GM18907 (cell line): ENCODE results near the gene STK10.

ENCODE experiments used
- ATAC-seq: cut with Tn5 transposase; IDR thresholded peaks from one replicate; pipeline ENCODE4 v1.9.1; 2021; ENCODE audit warnings: mild to moderate bottlenecking, moderate library complexity; ENCODE audit not compliant: unreplicated experiment

Gene STK10

GRCh38 chr5:172063463-172064235 lies 124.4 kb downstream of the STK10 start:
- no peak for ATAC-seq

DNA sequence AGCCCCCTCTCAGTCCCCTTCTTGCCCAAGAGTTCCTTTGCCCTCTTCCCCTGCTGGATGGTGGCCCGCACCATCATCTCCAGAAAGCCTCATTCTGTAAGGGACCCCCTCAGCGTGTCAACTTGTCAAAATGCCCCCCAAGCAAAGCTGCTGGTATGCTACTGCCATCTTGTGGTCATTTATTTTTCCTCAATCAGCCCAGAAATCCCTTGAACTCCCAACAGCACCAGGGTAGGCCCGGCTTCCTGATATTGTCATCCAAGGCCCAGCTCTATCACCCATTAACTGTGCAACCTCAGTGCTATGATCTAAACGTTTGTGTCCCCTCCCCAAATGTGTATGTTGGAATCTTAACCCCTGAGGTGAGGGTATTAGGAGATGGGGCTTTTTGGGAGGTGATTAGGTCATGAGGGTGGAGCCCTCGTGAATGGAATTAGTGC lies 128.3 kb downstream of the STK10 start:
- ATAC-seq, result no peak

DNA sequence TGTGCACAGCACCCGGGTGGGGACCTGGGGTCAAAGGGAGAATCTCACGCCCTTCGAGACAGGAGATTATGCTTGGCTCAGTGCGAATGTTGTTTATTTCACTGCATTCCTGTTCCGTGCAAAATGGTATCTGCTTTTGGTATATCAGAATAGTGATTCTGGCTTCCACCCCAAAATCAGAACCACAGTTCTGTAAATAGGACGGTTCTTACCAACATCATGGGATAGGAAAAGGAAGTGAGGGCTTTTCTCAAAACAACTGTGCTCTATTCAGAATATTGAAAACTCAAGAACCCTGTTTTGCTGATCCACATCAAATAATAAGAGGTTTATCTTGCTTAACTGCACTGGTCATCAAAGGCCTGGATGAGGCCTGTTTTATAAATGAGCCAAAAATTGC lies 129.9 kb downstream of the STK10 start:
- no peak for ATAC-seq

DNA sequence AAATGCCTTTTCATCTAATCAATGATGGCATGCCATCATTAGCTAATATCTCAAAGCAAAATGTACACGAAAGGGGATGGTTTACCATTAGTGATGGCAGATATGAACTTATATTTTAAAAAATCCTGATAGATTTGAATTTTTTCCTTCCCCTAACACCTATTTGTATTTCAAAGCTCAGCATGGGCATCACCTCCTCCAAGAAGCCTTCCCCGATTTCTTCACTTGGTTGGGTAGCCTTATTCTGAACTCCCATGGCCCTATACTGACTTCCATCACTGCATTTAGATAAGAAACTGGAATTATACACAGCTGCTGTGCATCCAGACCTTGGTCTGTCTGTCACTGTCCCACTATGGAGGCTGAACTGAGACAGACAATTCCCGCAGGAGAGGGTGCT lies 132.0 kb downstream of the STK10 start:
- no peak for ATAC-seq

GRCh38 chr5:172055421-172055820 lies 132.6 kb downstream of the STK10 start:
- no peak for ATAC-seq

DNA sequence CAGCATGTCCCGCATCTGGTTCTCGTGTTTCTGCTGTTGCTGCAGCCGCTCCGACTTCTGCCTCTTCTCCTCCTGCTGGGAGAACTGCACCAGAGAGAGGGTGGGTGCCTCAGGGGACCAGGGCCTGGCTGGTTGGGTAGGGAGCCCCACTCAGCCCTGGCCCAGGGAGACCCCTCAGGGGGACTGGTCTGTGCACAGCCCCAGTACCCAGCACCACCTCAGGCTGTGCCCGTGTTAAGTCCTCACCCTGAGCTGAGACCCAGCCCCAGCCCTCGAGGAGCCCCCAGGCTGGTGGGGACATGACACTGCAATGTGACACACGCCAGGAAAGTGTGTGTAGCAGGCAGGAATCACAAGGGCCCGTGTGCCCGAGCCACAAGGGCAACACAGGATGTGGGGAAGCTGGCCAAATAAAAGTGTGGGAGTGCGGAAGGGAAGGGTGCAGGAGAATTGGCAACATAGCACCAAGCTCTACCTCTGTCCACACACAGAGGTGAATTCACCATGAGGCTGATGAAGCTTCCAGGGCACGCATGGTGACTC lies 133.3 kb downstream of the STK10 start:
- no peak for ATAC-seq

GRCh38 chr5:172052450-172053236 lies 135.4 kb downstream of the STK10 start:
- ATAC-seq, result no peak

GRCh38 chr5:172051643-172052339 lies 136.2 kb downstream of the STK10 start:
- ATAC-seq, result no peak

- no peak for ATAC-seq
Observed at GRCh38 chr5:172050080-172050479, 137.9 kb downstream of the STK10 start.

GRCh38 chr5:172049226-172049796 lies 138.7 kb downstream of the STK10 start:
- no peak for ATAC-seq

- no peak for ATAC-seq
Observed at GRCh38 chr5:172048539-172049101, 139.4 kb downstream of the STK10 start.

DNA sequence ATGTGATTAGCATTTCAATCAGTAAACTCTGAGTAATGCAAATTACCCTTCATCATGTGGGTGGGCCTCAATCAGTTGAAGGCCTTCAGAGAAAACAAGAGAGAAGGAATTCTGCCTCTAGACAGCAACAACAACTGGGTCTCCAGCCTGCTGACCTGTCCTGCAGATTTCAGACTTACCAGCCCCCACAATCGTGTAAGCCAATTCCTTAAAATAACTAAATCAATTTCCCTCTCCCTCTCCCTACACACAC lies 139.9 kb downstream of the STK10 start:
- ATAC-seq, result no peak

DNA sequence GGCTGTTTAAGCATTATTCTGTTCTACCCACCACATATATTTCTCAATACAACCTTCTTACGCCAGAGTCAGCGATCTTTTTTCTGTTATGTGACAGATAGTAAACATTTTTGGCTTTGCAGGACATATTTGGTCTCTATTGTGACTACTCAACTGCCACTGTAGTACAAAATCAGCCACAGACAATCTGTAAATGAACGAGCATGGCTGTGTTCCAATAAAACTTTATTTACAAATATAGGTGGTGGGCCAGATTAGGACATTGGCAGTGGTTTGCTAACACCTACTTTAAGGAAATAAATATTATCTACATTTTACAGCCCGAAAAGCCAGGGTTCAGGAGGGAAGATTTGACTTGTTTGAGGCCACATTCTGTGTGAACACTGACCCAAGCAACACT lies 141.4 kb downstream of the STK10 start:
- ATAC-seq, result no peak

- no peak for ATAC-seq
Observed at GRCh38 chr5:172045315-172045632, 142.8 kb downstream of the STK10 start.

DNA sequence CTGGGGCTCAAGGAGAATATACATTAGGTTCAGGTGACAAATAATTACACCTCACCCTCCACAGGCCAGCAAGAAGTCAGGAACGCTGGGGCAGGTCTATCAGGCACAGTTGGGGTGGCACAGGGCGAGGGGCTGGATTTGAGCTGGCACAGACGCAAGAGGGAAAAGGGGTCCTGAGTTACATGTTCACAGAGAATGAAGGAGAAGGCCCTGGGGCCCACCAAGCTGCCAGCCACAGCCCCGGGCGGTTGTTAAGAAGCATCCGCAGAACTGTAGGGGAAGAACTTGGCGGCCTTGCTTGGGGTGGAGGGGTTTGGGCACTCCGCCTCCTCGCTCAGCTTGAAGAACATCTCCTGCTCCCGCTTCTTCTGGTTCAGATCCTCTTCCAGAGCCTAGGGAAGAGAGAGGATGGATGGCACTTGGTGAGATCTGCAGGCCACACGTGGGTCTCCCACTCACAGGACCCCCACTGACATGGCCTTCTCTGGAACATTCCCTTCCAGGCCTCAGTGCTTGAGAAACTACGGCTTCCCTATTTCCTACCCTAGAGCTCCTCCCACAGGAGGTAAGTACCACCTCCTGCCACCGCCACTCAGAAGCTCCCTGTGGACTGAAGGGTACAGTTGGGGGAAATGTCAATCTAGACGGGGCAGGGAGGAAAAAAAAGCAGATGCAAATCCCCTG lies 143.3 kb downstream of the STK10 start:
- no peak for ATAC-seq

GRCh38 chr5:172043865-172044264 lies 144.2 kb downstream of the STK10 start:
- no peak for ATAC-seq

DNA sequence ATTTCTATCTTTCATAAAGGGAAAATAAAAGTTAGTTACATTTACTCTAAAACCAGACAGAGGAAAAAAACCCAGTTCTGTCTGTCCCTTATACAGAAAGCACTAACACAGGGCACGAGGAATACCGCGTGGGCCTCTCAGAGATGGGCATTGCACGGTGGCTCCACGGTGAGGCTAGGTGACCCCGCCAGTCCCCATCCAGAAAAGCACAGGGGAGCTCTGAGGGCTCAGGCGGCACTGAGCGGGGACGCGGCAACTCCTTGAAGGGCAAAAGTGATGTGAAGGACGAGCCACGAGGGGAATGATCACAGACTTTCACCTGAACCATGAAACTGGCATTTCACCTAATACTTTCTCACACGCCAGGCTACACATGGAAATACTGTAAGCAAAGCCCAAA lies 145.8 kb downstream of the STK10 start:
- no peak for ATAC-seq

GRCh38 chr5:172038167-172038566 lies 149.9 kb downstream of the STK10 start:
- no peak for ATAC-seq

- peak; percentile 72 for ATAC-seq
Observed at GRCh38 chr5:172035049-172035448, 153.0 kb downstream of the STK10 start.

- no peak for ATAC-seq
Observed at GRCh38 chr5:172031894-172032461, 156.0 kb downstream of the STK10 start.
